OCI-LY7 (cell line): ENCODE results near the gene ZFYVE9.

Source experiments
- CTCF ChIP-seq: fragments of 200-600 bp; sonication (generic); conservative IDR thresholded peaks from 2 replicates; pipeline ENCODE4 v1.5.1; 2014; ENCODE audit warnings: mild to moderate bottlenecking, antibody characterized with exemption, low read length, moderate library complexity, mixed read lengths
- EZH2phosphoT487 ChIP-seq: fragments of 200-600 bp; sonication (generic); IDR thresholded peaks from 2 replicates; pipeline ENCODE4 v1.6.1; 2018; ENCODE audit warnings: low read depth, borderline replicate concordance, mild to moderate bottlenecking, mixed run types, antibody characterized with exemption, low read length, moderate library complexity, mixed read lengths

GRCh38 chr1:52098139-52098871 is 43.6 kb upstream of the ZFYVE9 start:
- TF ChIP-seq CTCF (no peak), EZH2phosphoT487 (no peak)
